Measurements from ENCODE around the gene ZNF844. TPM values are rescaled to one million over a fixed set of nuclear protein-coding genes. Genes with fewer than 3 reads are reported as not detected.

ZNF844 gene
- total RNA-seq, 1 donor from 2014 or later = 13.5 TPM

DNA sequence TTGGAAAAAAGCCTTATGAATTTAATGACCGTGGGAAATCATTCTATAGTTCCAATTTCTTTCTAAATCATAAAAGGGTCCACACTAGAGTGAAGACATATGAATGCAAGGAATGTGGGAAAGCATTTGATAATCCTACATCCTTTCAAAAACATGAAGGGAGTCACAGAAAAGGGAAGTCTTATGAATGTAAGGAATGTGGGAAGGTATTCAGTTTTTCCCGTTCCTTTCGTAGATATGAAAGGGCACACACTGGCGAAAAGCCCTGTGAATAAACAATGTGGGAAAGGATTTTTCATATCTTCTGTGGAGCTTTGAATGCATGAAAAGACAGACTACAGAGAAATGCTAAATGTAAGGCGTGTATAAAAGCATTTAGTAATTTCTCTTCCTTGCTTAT, 48.6 kb downstream of the ZNF844 start:
- TF ChIP-seq, protein P1, sequence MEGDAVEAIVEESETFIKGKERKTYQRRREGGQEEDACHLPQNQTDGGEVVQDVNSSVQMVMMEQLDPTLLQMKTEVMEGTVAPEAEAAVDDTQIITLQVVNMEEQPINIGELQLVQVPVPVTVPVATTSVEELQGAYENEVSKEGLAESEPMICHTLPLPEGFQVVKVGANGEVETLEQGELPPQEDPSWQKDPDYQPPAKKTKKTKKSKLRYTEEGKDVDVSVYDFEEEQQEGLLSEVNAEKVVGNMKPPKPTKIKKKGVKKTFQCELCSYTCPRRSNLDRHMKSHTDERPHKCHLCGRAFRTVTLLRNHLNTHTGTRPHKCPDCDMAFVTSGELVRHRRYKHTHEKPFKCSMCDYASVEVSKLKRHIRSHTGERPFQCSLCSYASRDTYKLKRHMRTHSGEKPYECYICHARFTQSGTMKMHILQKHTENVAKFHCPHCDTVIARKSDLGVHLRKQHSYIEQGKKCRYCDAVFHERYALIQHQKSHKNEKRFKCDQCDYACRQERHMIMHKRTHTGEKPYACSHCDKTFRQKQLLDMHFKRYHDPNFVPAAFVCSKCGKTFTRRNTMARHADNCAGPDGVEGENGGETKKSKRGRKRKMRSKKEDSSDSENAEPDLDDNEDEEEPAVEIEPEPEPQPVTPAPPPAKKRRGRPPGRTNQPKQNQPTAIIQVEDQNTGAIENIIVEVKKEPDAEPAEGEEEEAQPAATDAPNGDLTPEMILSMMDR (IDR thresholded peaks at IDR 0.05; ENCODE audit: unreplicated experiment) = no peak
- Mint-ChIP-seq H3K36me3 (peaks cover 62% of the 10 kb centered on the region), H3K4me1 (no peaks in the 10 kb centered on the region), H3K27me3 (ENCODE audit: low read depth) (no peaks in the 10 kb centered on the region), H3K27ac (no peak overlapping the region), H3K4me3 (no peak overlapping the region), H3K9me3 (peaks cover 51% of the 10 kb centered on the region)
- DNase-seq (ENCODE audit: low spot score in 2 of 2, unreplicated experiment in 2 of 2) = no peak

DNA sequence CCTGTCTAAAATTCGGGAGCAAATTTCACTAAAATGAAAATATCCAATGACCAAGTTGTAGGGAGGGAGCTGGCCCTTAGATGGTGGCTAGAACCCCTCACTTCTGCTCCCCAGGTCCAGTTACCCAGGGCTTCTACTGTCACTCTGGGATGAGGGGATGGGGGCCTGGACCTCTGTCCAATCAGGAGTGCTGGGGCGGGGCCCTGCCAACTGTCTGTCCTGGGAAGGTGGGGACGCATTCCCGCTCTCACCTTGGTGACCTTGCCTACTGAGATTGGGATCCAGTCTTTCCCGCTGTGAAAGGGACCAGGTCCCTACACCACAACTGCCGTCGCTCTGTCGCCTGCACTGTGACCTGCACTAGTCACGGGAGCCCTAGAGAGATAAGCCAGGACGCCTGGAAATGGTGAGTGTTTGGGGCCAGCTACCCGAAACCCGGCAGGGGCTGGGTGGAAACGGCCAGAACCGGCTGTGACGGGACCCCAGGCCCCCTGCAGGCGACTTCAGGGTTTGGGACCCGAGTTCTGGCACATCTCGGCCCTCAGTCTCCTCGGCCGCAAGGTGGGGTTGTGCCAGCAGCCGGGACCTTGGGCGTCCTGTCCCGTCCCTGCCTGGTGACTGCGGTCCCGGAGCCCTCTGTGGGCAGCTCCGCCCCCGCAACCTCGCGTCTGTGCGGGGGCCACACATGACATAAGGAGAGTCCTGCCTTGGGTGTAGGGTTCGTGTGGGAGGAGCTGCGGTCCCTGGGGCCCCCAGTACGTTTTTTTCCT, 52.9 kb downstream of the ZNF844 start:
- H3K36me3 Mint-ChIP-seq = peaks cover 35% of the 10 kb centered on the region
- TF ChIP-seq, protein P1 (IDR thresholded peaks at IDR 0.05; ENCODE audit: unreplicated experiment) = no peak
- no peak overlapping the region for H3K4me3 Mint-ChIP-seq
- no peak overlapping the region for H3K27ac Mint-ChIP-seq
- no peaks in the 10 kb centered on the region for H3K27me3 Mint-ChIP-seq (ENCODE audit: low read depth)
- no peak for DNase-seq (ENCODE audit: low spot score in 2 of 2, unreplicated experiment in 2 of 2)
- peaks cover 25% of the 10 kb centered on the region for H3K9me3 Mint-ChIP-seq
- H3K4me1 Mint-ChIP-seq = no peaks in the 10 kb centered on the region

- DNase-seq (ENCODE audit: low spot score in 2 of 2, unreplicated experiment in 2 of 2) = no peak
- no peak overlapping the region for H3K27ac Mint-ChIP-seq
- H3K4me3 Mint-ChIP-seq = no peak overlapping the region
- no peaks in the 10 kb centered on the region for H3K27me3 Mint-ChIP-seq (ENCODE audit: low read depth)
- peaks cover 39% of the 10 kb centered on the region for H3K9me3 Mint-ChIP-seq
- H3K4me1 Mint-ChIP-seq = no peaks in the 10 kb centered on the region
- peaks cover 38% of the 10 kb centered on the region for H3K36me3 Mint-ChIP-seq
- TF ChIP-seq, protein P1 (IDR thresholded peaks at IDR 0.05; ENCODE audit: unreplicated experiment) = no peak
Measured at GRCh38 chr19:12126707-12127106, 62.2 kb downstream of the ZNF844 start.

Other genes with a start within 250 kb of the ZNF844 start
- 6.2 to 8.8 TPM (median 6.4 TPM) in 3 replicates for gene ZNF439, start 216.0 kb upstream of the ZNF844 start, total RNA-seq
- gene ZNF69, start 176.9 kb upstream of the ZNF844 start, total RNA-seq = 25.1 to 27.8 TPM (median 27.8 TPM) in 3 replicates
- 13.4 to 15.0 TPM (median 14.2 TPM) in 3 replicates for gene ZNF700, start 139.6 kb upstream of the ZNF844 start, total RNA-seq
- gene ZNF763, start 99.7 kb upstream of the ZNF844 start, total RNA-seq = 5.9 to 7.2 TPM (median 7.1 TPM) in 3 replicates
- 16.5 to 20.6 TPM (median 16.5 TPM) in 3 replicates for gene ZNF433, start 29.1 kb upstream of the ZNF844 start, total RNA-seq
- 0.22 to 0.68 TPM (median 0.40 TPM) in 3 replicates for gene ZNF878, start 11.8 kb upstream of the ZNF844 start, total RNA-seq
- gene ZNF20, start 75.6 kb downstream of the ZNF844 start, total RNA-seq = 8.7 to 11.1 TPM (median 10.6 TPM) in 3 replicates
- 22.9 to 24.4 TPM (median 23.5 TPM) in 3 replicates for gene ZNF625, start 92.0 kb downstream of the ZNF844 start, total RNA-seq
- 16.5 to 18.7 TPM (median 17.9 TPM) in 3 replicates for gene ZNF136, start 98.4 kb downstream of the ZNF844 start, total RNA-seq
- 12.6 to 15.3 TPM (median 13.5 TPM) in 3 replicates for gene ZNF44, start 230.2 kb downstream of the ZNF844 start, total RNA-seq

All from mesothelial cell of epicardium (in vitro differentiated cells).